ENCODE data around the gene TGFA.

The TGFA gene

GRCh38 chr2:70503896-70504295 lies 49.7 kb downstream of the TGFA start:
- no peak for TF ChIP-seq Cebpa-rat (IDR thresholded peaks at IDR 0.05)
- Histone ChIP-seq H3K4me2 (no peak overlapping the region), H3K27ac (no peak overlapping the region)

GRCh38 chr2:70501728-70502127 lies 51.9 kb downstream of the TGFA start:
- no peak for TF ChIP-seq Cebpa-rat (IDR thresholded peaks at IDR 0.05)
- Histone ChIP-seq H3K4me2 (no peak overlapping the region), H3K27ac (no peak overlapping the region), H3K9ac (no peak overlapping the region), H3K4me1 (peaks cover 9% of the 10 kb centered on the region; the same call in 1 of the 2 replicates), H3K9me3 (no peaks in the 10 kb centered on the region), H3K27me3 (no peaks in the 10 kb centered on the region), H3K36me3 (no peaks in the 10 kb centered on the region), H4K20me1 (no peaks in the 10 kb centered on the region), H3K4me3 (no peak overlapping the region)

More at GRCh38 chr2:70503896-70504295, 49.7 kb downstream of the TGFA start:
- Histone ChIP-seq H3K4me3 (no peak overlapping the region), H3K9ac (no peak overlapping the region), H3K4me1 (peaks cover 2% of the 10 kb centered on the region; the same call in 1 of the 2 replicates), H3K36me3 (no peaks in the 10 kb centered on the region), H3K9me3 (no peaks in the 10 kb centered on the region), H3K27me3 (no peaks in the 10 kb centered on the region), H4K20me1 (no peaks in the 10 kb centered on the region)

- Histone ChIP-seq H3K9me3 (no peaks in the 10 kb centered on the region), H3K9ac (no peak overlapping the region), H3K36me3 (no peaks in the 10 kb centered on the region), H3K4me3 (no peak overlapping the region), H3K4me1 (peaks cover 9% of the 10 kb centered on the region; the same call in 1 of the 2 replicates), H4K20me1 (no peaks in the 10 kb centered on the region), H3K27ac (no peak overlapping the region), H3K4me2 (no peak overlapping the region), H3K27me3 (no peaks in the 10 kb centered on the region)
- TF ChIP-seq Cebpa-rat (IDR thresholded peaks at IDR 0.05) = no peak
Measured at GRCh38 chr2:70501215-70501614, 52.4 kb downstream of the TGFA start.

DNA sequence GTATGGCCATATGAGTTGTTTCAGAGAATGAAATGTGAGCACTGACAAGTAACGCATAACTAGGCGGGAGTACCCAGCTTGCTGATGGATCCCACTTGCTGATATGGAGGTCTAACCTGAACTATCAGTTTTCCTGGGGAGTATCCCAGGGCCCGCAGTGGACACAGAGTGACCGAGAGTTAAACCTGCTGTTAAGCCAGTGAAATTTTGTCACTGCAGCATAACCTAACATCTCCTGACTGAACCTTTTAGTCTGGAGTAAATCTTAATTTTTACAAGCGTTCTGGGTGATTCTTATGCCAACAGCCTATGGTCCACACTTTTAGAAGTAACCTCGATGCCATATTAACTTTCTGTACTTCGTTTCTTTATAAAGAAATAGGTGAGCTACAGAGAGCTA lies 54.4 kb downstream of the TGFA start:
- peaks cover 13% of the 10 kb centered on the region for H3K4me1 ChIP-seq
- no peaks in the 10 kb centered on the region for H3K36me3 ChIP-seq
- H3K27ac ChIP-seq = no peak overlapping the region
- H4K20me1 ChIP-seq = no peaks in the 10 kb centered on the region
- H3K9ac ChIP-seq = no peak overlapping the region
- H3K9me3 ChIP-seq = no peaks in the 10 kb centered on the region
- H3K4me3 ChIP-seq = no peak overlapping the region
- no peak for TF ChIP-seq Cebpa-rat (IDR thresholded peaks at IDR 0.05)
- no peak overlapping the region for H3K4me2 ChIP-seq
- H3K27me3 ChIP-seq = no peaks in the 10 kb centered on the region

DNA sequence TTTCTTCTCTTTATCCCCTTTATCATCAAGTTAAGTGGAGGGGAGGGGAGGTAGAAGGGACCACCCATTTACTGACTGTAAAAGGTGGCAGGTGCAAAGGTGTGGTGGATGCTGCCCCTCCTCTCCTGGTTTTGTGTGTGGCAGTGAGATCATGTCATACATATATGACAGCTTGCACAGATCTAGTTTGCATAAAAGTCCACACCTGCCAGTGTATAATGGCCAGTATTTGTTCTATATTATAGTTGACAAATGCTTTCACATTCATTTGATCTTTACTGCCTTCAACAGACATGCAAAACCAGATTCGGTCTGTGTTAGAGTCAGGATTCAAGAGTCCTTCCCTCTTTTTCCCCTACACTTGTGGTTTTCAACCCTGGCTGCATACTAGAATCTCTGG lies 55.1 kb downstream of the TGFA start:
- H3K27me3 ChIP-seq = no peaks in the 10 kb centered on the region
- no peak overlapping the region for H3K4me2 ChIP-seq
- no peaks in the 10 kb centered on the region for H4K20me1 ChIP-seq
- H3K4me1 ChIP-seq = peaks cover 17% of the 10 kb centered on the region
- no peak overlapping the region for H3K27ac ChIP-seq
- TF ChIP-seq Cebpa-rat (IDR thresholded peaks at IDR 0.05) = no peak
- H3K36me3 ChIP-seq = no peaks in the 10 kb centered on the region
- no peaks in the 10 kb centered on the region for H3K9me3 ChIP-seq
- H3K9ac ChIP-seq = no peak overlapping the region
- H3K4me3 ChIP-seq = no peak overlapping the region

GRCh38 chr2:70498054-70498453 lies 55.6 kb downstream of the TGFA start:
- Histone ChIP-seq H3K4me3 (no peak overlapping the region), H3K4me2 (no peak overlapping the region; the same call in 1 of the 2 replicates)
- no peak for TF ChIP-seq Cebpa-rat (IDR thresholded peaks at IDR 0.05)

DNA sequence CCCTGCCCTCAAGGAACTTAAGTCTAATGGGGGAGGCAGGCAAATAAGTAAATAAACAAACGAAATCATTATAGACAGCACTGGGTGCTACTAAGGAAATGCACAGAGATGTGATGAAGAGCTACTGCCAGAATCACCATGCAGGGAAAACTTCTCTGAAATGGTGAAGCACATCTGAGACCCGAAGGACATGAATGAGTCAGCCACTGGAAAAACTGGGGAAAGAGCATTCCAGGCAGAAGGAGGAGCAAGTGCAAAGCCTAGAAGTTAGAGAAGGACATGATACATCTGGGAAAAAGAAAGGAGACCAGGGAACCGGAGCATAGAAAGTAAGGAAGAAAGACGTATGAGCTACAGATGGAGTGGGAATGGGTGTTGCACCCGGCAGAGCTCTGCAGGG lies 56.8 kb downstream of the TGFA start:
- H3K4me3 ChIP-seq = no peak overlapping the region
- no peaks in the 10 kb centered on the region for H4K20me1 ChIP-seq
- H3K27me3 ChIP-seq = no peaks in the 10 kb centered on the region
- H3K27ac ChIP-seq = no peak overlapping the region
- no peak for TF ChIP-seq Cebpa-rat (IDR thresholded peaks at IDR 0.05)
- no peaks in the 10 kb centered on the region for H3K36me3 ChIP-seq
- no peak overlapping the region for H3K9ac ChIP-seq
- H3K4me1 ChIP-seq = peaks cover 17% of the 10 kb centered on the region
- H3K9me3 ChIP-seq = no peaks in the 10 kb centered on the region
- H3K4me2 ChIP-seq = no peak overlapping the region

More at GRCh38 chr2:70498054-70498453, 55.6 kb downstream of the TGFA start:
- Histone ChIP-seq H3K9me3 (no peaks in the 10 kb centered on the region), H3K27ac (no peak overlapping the region), H3K36me3 (no peaks in the 10 kb centered on the region), H3K27me3 (no peaks in the 10 kb centered on the region), H3K9ac (no peak overlapping the region), H3K4me1 (peaks cover 17% of the 10 kb centered on the region), H4K20me1 (no peaks in the 10 kb centered on the region)

DNA sequence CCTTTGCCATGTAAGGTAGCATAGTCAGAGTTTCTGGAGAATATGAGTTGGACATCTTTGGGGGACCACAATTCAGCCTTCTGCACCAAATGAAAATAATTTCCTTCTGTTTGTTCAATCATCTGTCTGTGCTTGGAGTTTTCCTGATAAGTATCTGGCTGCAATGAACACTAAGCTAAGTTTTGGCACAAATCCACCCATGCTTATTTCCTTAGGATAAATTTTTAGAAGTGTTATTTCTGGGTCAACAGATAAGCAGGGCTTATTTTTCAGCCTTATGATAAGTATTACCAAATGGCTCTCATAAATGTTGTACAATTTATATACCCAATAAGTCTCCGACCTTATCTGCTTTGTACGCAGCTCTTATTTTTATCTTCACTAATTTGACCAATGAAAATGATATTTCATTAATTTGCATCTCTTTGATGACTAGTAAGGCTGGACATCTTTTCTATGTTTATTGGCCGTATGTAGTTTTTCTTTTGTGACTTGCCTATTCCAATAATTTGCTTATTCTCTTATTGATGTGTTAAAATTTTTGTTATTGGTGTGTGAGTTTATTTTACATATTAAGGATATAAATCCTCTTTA lies 59.2 kb downstream of the TGFA start:
- Histone ChIP-seq H3K4me3 (no peak overlapping the region), H3K4me1 (peaks cover 17% of the 10 kb centered on the region), H3K4me2 (peak overlapping the region; percentile 36; the same call in 1 of the 2 replicates), H4K20me1 (no peaks in the 10 kb centered on the region), H3K27ac (no peak overlapping the region), H3K9me3 (no peaks in the 10 kb centered on the region), H3K27me3 (no peaks in the 10 kb centered on the region), H3K36me3 (no peaks in the 10 kb centered on the region), H3K9ac (no peak overlapping the region)
- no peak for TF ChIP-seq Cebpa-rat (IDR thresholded peaks at IDR 0.05)

DNA sequence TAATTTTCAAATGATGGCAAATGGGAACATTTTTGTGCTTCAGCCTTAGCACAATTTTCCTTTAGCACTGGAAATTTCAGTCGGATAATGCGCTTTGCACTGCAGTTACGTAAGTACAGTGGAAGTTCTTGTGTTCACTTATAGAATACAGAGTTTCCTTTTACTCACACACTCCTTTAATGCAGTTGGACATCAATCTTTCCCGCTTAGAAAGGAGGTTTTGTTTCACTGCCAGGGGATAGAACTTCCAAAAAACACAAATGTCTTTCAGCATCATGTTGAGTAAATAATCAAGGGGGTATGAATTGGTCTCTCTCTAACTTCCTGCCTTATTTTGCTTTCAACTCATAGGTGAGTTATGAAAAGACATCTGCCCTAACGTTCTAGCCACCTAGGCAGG lies 63.2 kb downstream of the TGFA start:
- Histone ChIP-seq H3K4me3 (no peak overlapping the region), H4K20me1 (no peaks in the 10 kb centered on the region), H3K9me3 (no peaks in the 10 kb centered on the region), H3K27me3 (no peaks in the 10 kb centered on the region), H3K4me1 (peaks cover 8% of the 10 kb centered on the region), H3K4me2 (no peak overlapping the region), H3K9ac (no peak overlapping the region), H3K27ac (no peak overlapping the region), H3K36me3 (no peaks in the 10 kb centered on the region)
- TF ChIP-seq Cebpa-rat (IDR thresholded peaks at IDR 0.05) = no peak

DNA sequence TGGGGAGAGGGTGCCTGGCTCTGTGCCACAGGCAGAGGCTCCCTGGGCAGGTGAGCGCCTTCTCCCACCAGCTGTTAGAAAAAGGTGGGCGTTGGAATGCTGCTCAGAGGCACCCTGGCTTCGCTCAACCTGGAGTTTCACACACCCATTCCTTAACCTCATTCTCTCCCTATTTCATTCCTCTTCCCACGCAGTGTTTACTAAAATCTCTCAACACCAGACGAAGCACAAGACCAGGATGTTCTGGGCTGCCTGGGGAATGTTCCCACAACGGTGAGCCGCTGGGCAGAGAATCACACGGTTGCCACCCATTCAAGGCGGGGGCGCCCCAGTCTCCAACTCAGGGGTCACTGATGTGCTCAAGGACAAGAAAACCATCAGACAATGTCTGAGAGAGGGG lies 64.5 kb downstream of the TGFA start:
- no peaks in the 10 kb centered on the region for H3K9me3 ChIP-seq
- no peaks in the 10 kb centered on the region for H4K20me1 ChIP-seq
- no peak overlapping the region for H3K4me2 ChIP-seq
- H3K9ac ChIP-seq = no peak overlapping the region
- no peaks in the 10 kb centered on the region for H3K27me3 ChIP-seq
- H3K27ac ChIP-seq = no peak overlapping the region
- peaks cover 3% of the 10 kb centered on the region for H3K4me1 ChIP-seq
- no peaks in the 10 kb centered on the region for H3K36me3 ChIP-seq
- no peak overlapping the region for H3K4me3 ChIP-seq
- no peak for TF ChIP-seq Cebpa-rat (IDR thresholded peaks at IDR 0.05)

- H3K9ac ChIP-seq = no peak overlapping the region
- no peak overlapping the region for H3K4me3 ChIP-seq
- no peak for TF ChIP-seq Cebpa-rat (IDR thresholded peaks at IDR 0.05)
- H3K9me3 ChIP-seq = 0 out of 2 replicates have a peak, but pooled peaks cover 6% of the 10 kb centered on the region
- H3K4me2 ChIP-seq = no peak overlapping the region
- no peaks in the 10 kb centered on the region for H3K27me3 ChIP-seq
- H3K36me3 ChIP-seq = no peaks in the 10 kb centered on the region
- H3K4me1 ChIP-seq = no peaks in the 10 kb centered on the region
- H3K27ac ChIP-seq = no peak overlapping the region
- H4K20me1 ChIP-seq = no peaks in the 10 kb centered on the region
Measured at GRCh38 chr2:70484086-70484485, 69.5 kb downstream of the TGFA start.

All from BLaER1 (cell line).